ENCODE measurements around the gene FN1. TPM values are rescaled to one million over a fixed set of nuclear protein-coding genes. Genes with fewer than 3 reads are reported as not detected.

Gene FN1
- total RNA-seq (2021) (102 to 115 TPM (median 111 TPM) in 3 replicates), Bru-seq, nascent RNA (percentile 66 among the genes with signal in this experiment)
- long read RNA-seq, experiment 1, full-length matches to known transcripts = 83 of 190 reads
- long read RNA-seq, experiment 1, partial matches to known transcripts = 75 of 190 reads
- long read RNA-seq, experiment 1, other reads (novel, unspliced or antisense) = 32 of 190 reads
- long read RNA-seq, experiment 2, full-length matches to known transcripts = 11 of 82 reads
- long read RNA-seq, experiment 2, partial matches to known transcripts = 43 of 82 reads
- long read RNA-seq, experiment 2, other reads (novel, unspliced or antisense) = 28 of 82 reads
- long read RNA-seq, experiment 3 = 0 reads

GRCh38 chr2:215435870-215436704, at the start of gene FN1:
FN1 (minus strand) TSS chr2:215436068; CDS start chr2:215435802, 266 bp downstream.
- ATAC-seq = peak; percentile 88
- Mint-ChIP-seq H3K27me3 (ENCODE audit: low read depth) (peaks cover 4% of the 10 kb centered on the region; the same call in 1 of the 2 replicates), H3K4me3 (peak within 1 kb of the TSS; percentile 91), H3K9me3 (no peaks in the 10 kb centered on the region), H3K27ac (peak within 1 kb of the TSS; percentile 93), H3K36me3 (peaks cover 15% of the 10 kb centered on the region), H3K4me1 (peaks cover 38% of the 10 kb centered on the region)
- DNase-seq (ENCODE audit: low spot score) = peak; percentile 92
- TF ChIP-seq GRHL2 (CRISPR knock-in tag; IDR thresholded peaks at IDR 0.05; ENCODE audit: insufficient replicate concordance, severe bottlenecking) = no peak
- no peak for TF ChIP-seq SMAD3 (CRISPR knock-in tag; IDR thresholded peaks at IDR 0.05; ENCODE audit: borderline replicate concordance)
- TF ChIP-seq ZNF138 (CRISPR knock-in tag; conservative IDR thresholded peaks at IDR 0.05) = no peak
- TF ChIP-seq GTF2I (CRISPR knock-in tag; conservative IDR thresholded peaks at IDR 0.05) = no peak
- TF ChIP-seq, protein P1, sequence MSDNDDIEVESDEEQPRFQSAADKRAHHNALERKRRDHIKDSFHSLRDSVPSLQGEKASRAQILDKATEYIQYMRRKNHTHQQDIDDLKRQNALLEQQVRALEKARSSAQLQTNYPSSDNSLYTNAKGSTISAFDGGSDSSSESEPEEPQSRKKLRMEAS (CRISPR knock-in tag; IDR thresholded peaks at IDR 0.05) = peak; percentile 18; the same call in 1 of the 2 replicates
- TF ChIP-seq IRF2 (CRISPR knock-in tag; IDR thresholded peaks at IDR 0.05; ENCODE audit: borderline replicate concordance, low read depth) = no peak
- TF ChIP-seq SP1 (CRISPR knock-in tag; conservative IDR thresholded peaks at IDR 0.05) = peak; percentile 52
- TF ChIP-seq GABPB1 (CRISPR knock-in tag; IDR thresholded peaks at IDR 0.05) = peak; percentile 59
- peak; percentile 29; the same call in 1 of the 2 replicates for TF ChIP-seq ZBTB21 (CRISPR knock-in tag; IDR thresholded peaks at IDR 0.05; ENCODE audit: borderline replicate concordance)
- TF ChIP-seq ZNF232 (CRISPR knock-in tag; IDR thresholded peaks at IDR 0.05) = 0 out of 2 replicates have a peak, but pooled peaks have one; percentile 22
- TF ChIP-seq, protein P2, sequence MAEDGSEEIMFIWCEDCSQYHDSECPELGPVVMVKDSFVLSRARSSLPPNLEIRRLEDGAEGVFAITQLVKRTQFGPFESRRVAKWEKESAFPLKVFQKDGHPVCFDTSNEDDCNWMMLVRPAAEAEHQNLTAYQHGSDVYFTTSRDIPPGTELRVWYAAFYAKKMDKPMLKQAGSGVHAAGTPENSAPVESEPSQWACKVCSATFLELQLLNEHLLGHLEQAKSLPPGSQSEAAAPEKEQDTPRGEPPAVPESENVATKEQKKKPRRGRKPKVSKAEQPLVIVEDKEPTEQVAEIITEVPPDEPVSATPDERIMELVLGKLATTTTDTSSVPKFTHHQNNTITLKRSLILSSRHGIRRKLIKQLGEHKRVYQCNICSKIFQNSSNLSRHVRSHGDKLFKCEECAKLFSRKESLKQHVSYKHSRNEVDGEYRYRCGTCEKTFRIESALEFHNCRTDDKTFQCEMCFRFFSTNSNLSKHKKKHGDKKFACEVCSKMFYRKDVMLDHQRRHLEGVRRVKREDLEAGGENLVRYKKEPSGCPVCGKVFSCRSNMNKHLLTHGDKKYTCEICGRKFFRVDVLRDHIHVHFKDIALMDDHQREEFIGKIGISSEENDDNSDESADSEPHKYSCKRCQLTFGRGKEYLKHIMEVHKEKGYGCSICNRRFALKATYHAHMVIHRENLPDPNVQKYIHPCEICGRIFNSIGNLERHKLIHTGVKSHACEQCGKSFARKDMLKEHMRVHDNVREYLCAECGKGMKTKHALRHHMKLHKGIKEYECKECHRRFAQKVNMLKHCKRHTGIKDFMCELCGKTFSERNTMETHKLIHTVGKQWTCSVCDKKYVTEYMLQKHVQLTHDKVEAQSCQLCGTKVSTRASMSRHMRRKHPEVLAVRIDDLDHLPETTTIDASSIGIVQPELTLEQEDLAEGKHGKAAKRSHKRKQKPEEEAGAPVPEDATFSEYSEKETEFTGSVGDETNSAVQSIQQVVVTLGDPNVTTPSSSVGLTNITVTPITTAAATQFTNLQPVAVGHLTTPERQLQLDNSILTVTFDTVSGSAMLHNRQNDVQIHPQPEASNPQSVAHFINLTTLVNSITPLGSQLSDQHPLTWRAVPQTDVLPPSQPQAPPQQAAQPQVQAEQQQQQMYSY (CRISPR knock-in tag; IDR thresholded peaks at IDR 0.05) = no peak
- TF ChIP-seq ETV6 (CRISPR knock-in tag; IDR thresholded peaks at IDR 0.05) = 0 out of 2 replicates have a peak, but pooled peaks have one; percentile 20
- TF ChIP-seq KAT7 (CRISPR knock-in tag; IDR thresholded peaks at IDR 0.05; ENCODE audit: borderline replicate concordance) = 0 out of 2 replicates have a peak, but pooled peaks have one; percentile 74
- no peak for TF ChIP-seq ATF3 (CRISPR knock-in tag; conservative IDR thresholded peaks at IDR 0.05)
- ChIA-PET CTCF (interaction anchor here (1.9 kb wide), 1 partner anchor 392 kb away, joined by 5 read pairs; no protein-coding TSS in a partner anchor), POLR2A (no interaction called here)

GRCh38 chr2:215485032-215485431, 49.2 kb upstream of the FN1 start:
- Mint-ChIP-seq H3K27ac (no peak overlapping the region), H3K4me1 (peaks cover 8% of the 10 kb centered on the region), H3K4me3 (no peak overlapping the region), H3K36me3 (no peaks in the 10 kb centered on the region), H3K9me3 (peaks cover 6% of the 10 kb centered on the region), H3K27me3 (ENCODE audit: low read depth) (no peaks in the 10 kb centered on the region)
- ATAC-seq (no peak), DNase-seq (ENCODE audit: low spot score) (no peak)
- TF ChIP-seq, protein P3, sequence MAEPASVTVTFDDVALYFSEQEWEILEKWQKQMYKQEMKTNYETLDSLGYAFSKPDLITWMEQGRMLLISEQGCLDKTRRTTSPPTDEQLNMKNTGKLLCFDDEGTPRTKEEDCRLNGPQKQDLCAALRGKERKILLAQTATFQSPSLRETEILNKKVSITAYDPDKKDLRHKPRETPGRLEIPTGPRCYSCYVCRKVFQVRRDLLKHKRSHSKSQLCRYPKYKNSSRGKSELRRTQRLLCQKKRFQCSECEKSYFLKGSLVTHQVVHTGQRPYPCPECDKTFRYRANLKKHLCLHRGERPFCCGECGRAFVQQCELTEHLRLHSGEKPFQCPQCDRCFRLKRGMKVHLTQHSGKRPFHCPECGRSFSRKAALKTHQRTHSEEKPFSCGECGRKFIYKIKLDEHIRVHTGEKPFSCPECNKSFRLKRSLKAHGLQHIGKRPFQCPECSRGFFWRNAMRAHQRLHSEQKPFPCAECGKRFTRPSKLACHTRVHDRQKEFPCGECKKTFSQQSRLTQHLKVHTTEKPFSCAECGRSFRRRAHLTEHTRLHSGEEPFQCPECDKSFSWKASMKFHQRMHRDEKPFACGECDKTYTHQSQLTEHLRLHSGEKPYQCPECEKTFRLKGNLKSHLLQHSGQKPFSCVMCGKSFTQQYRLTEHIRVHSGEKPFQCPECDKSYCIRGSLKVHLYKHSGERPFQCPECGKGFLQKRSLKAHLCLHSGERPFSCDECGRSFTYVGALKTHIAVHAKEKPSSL (CRISPR knock-in tag; conservative IDR thresholded peaks at IDR 0.05) = no peak
- no peak for TF ChIP-seq ERG (CRISPR knock-in tag; IDR thresholded peaks at IDR 0.05)
- TF ChIP-seq, protein P4, sequence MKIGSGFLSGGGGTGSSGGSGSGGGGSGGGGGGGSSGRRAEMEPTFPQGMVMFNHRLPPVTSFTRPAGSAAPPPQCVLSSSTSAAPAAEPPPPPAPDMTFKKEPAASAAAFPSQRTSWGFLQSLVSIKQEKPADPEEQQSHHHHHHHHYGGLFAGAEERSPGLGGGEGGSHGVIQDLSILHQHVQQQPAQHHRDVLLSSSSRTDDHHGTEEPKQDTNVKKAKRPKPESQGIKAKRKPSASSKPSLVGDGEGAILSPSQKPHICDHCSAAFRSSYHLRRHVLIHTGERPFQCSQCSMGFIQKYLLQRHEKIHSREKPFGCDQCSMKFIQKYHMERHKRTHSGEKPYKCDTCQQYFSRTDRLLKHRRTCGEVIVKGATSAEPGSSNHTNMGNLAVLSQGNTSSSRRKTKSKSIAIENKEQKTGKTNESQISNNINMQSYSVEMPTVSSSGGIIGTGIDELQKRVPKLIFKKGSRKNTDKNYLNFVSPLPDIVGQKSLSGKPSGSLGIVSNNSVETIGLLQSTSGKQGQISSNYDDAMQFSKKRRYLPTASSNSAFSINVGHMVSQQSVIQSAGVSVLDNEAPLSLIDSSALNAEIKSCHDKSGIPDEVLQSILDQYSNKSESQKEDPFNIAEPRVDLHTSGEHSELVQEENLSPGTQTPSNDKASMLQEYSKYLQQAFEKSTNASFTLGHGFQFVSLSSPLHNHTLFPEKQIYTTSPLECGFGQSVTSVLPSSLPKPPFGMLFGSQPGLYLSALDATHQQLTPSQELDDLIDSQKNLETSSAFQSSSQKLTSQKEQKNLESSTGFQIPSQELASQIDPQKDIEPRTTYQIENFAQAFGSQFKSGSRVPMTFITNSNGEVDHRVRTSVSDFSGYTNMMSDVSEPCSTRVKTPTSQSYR (CRISPR knock-in tag; IDR thresholded peaks at IDR 0.05) = no peak
- no peak for TF ChIP-seq NFE2L1 (CRISPR knock-in tag; IDR thresholded peaks at IDR 0.05)
- TF ChIP-seq ZBTB21 (CRISPR knock-in tag; IDR thresholded peaks at IDR 0.05; ENCODE audit: borderline replicate concordance) = no peak
- CTCF ChIA-PET = no interaction called here
- POLR2A ChIA-PET = no interaction called here

Data from WTC11 (cell line).